HG02623 (cell line): ENCODE data around the gene LMO3.

Experiments used
- ATAC-seq: cut with Tn5 transposase; IDR thresholded peaks from one replicate; pipeline ENCODE4 v1.9.1; 2021; ENCODE audit warnings: moderate library complexity; ENCODE audit not compliant: unreplicated experiment

Gene LMO3

GRCh38 chr12:16602412-16602811 lies 3.5 kb downstream of the LMO3 start:
- no peak for ATAC-seq

GRCh38 chr12:16600525-16600924 lies 5.4 kb downstream of the LMO3 start:
- no peak for ATAC-seq

- ATAC-seq, result no peak
Measured at GRCh38 chr12:16599081-16599480, 6.9 kb downstream of the LMO3 start.

- ATAC-seq, result no peak
Measured at GRCh38 chr12:16594797-16595196, 11.2 kb downstream of the LMO3 start.

GRCh38 chr12:16593546-16593945 lies 12.4 kb downstream of the LMO3 start:
- ATAC-seq, result no peak

- no peak for ATAC-seq
Measured at GRCh38 chr12:16590645-16591044, 15.3 kb downstream of the LMO3 start.

GRCh38 chr12:16588812-16589211 lies 17.1 kb downstream of the LMO3 start:
- ATAC-seq, result no peak

GRCh38 chr12:16587514-16587913 lies 18.4 kb downstream of the LMO3 start:
- ATAC-seq, result no peak

GRCh38 chr12:16587110-16587453 lies 18.9 kb downstream of the LMO3 start:
- ATAC-seq, result no peak

- ATAC-seq, result no peak
Measured at GRCh38 chr12:16586350-16587109, 19.4 kb downstream of the LMO3 start.

- ATAC-seq, result no peak
Measured at GRCh38 chr12:16585781-16586180, 20.2 kb downstream of the LMO3 start.

- no peak for ATAC-seq
Measured at GRCh38 chr12:16583969-16584745, 21.8 kb downstream of the LMO3 start.

GRCh38 chr12:16581416-16581815 lies 24.5 kb downstream of the LMO3 start:
- ATAC-seq, result no peak

GRCh38 chr12:16579041-16579440 lies 26.9 kb downstream of the LMO3 start:
- no peak for ATAC-seq

- no peak for ATAC-seq
Measured at GRCh38 chr12:16573398-16574077, 32.4 kb downstream of the LMO3 start.

- ATAC-seq, result peak; percentile 69
Measured at GRCh38 chr12:16568873-16569272, 37.1 kb downstream of the LMO3 start.

- ATAC-seq, result no peak
Measured at GRCh38 chr12:16564675-16565074, 41.3 kb downstream of the LMO3 start.

- ATAC-seq, result no peak
Measured at GRCh38 chr12:16563504-16563903, 42.5 kb downstream of the LMO3 start.

- no peak for ATAC-seq
Measured at GRCh38 chr12:16562921-16563320, 43.0 kb downstream of the LMO3 start.

GRCh38 chr12:16562435-16562834 lies 43.5 kb downstream of the LMO3 start:
- no peak for ATAC-seq

- no peak for ATAC-seq
Measured at GRCh38 chr12:16560273-16560672, 45.7 kb downstream of the LMO3 start.

GRCh38 chr12:16555630-16556029 lies 50.3 kb downstream of the LMO3 start:
- no peak for ATAC-seq
